GM18499 (cell line): ENCODE results near the gene SLC30A10.
"Not testable (repeated sequence)": the region's sequence is repeated elsewhere in the genome, so short reads cannot be mapped to it uniquely, and the experiment has no call there.

Source experiments
- ATAC-seq: cut with Tn5 transposase; IDR thresholded peaks from one replicate; pipeline ENCODE4 v1.9.1; 2021; ENCODE audit warnings: moderate number of reproducible peaks; ENCODE audit not compliant: insufficient read depth, unreplicated experiment

SLC30A10 gene

DNA sequence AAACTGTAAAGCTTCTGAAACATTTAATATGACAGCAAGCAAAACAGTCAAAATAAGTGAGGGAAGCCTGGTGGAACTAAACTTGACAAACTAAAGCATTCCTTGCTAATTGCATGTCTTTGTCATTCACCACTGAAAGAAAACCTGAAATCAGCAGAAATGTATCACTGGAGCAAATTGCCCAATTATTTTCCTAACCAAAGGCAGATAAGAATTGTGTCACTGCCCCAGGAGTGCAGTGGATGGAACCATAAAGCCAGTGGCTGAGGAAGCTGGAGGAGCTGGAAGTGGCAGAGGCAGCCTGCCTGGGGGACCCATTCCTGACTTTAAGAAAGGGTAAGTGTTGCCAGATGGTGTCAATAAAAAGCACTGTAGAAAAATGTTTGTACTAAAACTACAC lies 2.7 kb upstream of the SLC30A10 start:
- no peak for ATAC-seq

GRCh38 chr1:219928791-219929118 lies 398 bp upstream of the SLC30A10 start:
- ATAC-seq: no peak

DNA sequence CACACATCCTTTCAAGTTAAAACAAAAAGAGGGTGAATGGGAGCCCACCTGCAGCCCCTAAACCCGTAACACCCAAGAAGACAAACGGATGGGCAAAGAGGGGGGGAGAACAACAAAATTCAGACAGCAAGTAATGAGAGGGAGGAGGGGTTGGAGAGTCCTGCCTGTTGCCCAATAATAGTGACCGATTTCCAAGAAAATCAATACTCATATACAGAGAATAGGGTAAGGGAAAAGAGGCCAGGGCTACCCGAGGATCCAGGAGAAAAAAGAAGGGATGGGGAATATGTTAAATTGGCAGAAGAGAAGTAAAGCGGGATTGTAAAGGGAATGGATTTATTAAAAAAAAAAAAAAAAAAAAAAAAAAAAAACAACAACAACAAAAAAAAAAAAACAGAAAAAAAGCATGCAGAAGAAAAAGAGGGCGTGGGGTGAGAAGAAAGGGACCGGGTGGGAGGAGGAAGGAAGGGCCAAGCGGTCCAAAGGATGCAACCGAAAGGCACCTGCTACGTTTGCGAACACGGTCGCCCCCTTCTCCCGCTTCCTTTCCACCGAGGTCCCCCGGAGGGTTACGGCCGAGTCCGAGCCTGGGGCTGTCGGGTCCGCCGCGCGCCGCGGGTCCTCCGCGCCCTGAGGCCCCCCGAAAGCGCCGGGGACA lies 930 bp downstream of the SLC30A10 start:
- ATAC-seq: no peak

GRCh38 chr1:219926363-219926998 lies 1.9 kb downstream of the SLC30A10 start:
- no peak for ATAC-seq

DNA sequence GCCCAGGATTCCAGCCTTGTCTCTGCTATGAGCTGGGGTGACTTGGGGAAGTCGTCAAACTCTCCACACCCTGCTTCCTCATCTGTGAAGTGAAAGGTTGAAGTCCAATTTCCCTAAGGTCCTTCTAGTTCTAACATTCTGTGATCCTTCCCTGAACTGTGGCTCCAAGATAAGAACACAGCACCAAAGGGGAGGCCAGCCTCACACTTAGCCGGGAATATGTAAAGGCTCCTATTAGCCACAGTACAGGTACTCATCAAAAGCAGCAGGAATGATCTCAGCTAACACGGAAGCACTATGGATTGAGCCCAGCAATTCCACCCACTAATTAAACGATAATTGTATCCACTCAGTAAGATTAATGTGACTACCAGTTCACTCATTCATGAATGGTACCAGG lies 4.0 kb downstream of the SLC30A10 start:
- ATAC-seq: no peak

- ATAC-seq: no peak
Measured at GRCh38 chr1:219917851-219918466, 10.4 kb downstream of the SLC30A10 start.

DNA sequence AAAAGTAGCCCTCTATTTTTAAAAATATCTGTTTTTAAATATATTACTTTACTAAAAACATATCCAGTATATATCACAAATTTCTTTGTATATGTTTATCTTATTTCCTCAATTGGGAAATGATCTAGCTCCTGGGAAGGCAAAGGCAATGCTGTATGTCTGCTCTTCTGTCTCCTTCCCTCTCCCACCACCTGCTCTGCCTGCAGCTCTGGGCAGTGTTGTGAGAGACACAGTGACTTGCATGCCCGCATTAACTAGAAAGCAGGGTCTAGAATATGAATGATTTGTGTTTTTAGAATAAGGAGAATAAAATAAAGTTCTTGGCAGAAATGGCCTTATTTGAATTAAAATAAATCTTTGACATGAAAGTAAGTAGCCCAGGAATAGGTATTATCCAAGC lies 11.1 kb downstream of the SLC30A10 start:
- no peak for ATAC-seq

DNA sequence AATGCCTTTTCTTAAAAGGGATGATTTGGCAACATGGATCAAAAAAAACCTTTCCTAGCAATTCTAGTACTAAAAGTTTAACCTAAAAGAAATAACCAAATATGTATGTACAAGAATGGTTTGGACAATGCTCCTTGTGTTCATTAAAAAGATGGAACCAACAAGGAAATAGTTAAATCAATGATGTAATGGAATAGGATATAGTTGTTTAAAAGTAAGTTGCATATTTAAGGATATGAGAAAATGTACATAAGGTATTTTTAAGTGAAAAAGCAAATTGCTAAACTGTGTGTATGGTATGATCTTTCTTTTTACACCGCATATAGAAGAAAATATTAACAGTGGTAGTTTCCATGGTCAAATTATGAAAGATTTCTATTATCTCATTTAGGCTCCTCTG lies 12.1 kb downstream of the SLC30A10 start:
- no peak for ATAC-seq

DNA sequence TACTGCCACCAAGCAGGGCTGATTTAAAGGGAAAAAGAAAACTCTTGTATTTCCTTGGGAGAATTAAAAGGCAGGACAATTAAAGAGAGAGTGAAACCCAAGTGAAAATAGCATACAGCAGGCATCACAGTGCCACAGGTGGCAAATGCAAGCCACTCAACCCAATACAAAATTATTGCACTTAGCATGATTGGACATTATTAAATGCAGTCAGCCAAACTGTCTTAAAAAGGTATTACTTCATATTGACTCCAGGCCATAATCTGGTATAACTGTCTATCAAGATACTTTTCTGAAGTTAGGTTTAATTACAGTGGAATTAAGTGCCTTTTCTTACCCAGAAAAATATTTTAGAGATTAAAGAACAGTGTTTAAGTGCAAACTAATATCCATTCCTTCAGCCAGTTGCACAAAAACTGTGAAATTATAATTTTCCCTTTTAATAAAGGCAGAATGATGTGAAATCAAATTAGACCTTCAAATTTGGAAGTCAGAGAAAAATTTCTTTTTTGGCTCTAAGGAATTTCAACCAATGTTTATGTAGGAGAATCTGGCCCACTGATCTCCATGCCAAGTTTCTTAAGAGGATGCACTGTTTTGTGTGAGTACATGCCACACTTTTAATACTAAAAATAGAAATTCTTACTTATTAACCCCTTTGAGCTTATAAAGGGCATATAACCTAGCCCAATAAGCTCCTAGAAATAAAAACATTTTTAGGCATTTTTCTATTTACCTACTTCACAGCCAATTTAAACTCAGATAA lies 15.2 kb downstream of the SLC30A10 start:
- no peak for ATAC-seq

- no peak for ATAC-seq
Measured at GRCh38 chr1:219910716-219911115, 17.6 kb downstream of the SLC30A10 start.

GRCh38 chr1:219909476-219909875 lies 18.9 kb downstream of the SLC30A10 start:
- no peak for ATAC-seq

DNA sequence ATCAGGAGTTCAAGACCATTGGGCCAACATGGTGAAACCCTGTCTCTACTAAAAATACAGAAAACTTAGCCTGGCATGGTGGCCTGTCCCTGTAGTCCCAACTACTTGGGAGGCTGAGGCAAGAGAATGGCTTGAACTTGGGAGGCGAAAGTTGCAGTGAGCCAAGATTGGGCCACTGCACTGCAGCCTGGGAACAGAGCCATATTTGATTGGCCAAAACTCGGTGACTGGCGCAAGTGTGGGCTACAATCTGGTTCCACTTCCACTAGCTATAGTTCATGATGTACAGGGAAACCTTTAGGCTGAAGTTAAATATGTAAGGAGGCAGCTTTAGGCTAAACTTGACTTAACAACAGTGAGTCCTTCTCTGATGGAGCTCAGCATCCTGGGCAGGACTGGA lies 20.2 kb downstream of the SLC30A10 start:
- ATAC-seq: no peak

DNA sequence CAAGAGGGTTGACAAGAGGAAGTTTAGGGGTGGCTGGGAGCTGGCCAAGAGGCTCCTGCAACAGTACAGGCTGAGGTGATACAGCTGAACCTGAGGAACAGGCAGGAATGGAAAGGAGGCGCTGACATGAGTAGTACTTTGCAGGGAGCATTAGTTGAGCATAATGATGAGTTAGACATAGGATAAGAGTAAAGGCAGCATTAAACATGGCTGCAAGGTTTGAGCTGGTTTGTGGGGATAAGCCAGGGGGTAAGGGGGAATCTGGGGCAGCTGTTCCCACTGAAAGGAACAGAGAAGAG lies 20.6 kb downstream of the SLC30A10 start:
- ATAC-seq: no peak

DNA sequence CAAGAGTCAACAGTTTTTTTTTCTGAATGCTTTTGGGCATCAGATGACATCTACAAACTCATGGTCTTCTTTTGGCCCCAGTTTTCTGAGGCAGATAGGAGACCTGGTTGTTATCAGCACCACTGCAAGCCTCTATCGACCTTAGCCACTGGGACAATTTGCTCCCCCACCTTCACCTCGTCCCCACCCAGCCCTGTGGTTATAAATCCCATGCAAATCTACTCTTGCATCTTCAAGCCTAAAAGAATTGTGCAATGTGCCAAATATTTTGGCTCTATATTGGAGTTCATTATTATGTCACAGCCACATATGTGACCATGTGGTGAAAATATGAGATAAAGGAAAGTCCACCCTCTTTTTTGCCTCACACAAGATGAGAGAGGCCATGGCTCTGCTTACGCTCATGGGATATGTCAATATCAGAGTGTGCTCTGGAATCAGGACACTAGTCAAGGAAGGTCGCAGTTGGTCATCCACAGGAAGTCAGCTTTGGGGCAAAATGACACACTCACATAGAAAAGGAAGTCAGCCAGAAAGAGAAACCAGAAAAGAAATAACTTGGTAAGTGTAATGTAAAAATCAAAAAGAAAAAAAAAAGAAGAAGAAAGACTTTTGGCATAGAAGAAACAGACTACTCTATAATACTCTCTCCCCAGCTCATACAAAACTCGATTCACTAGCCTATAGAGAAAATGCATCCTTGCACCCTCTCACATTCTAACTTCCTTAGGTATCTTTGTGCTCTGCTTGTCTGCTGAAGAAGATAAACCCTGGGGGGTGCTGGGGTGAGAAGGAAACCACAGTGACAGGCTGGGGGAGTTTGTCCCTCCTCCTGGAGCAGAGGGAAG lies 21.2 kb downstream of the SLC30A10 start:
- no peak for ATAC-seq

DNA sequence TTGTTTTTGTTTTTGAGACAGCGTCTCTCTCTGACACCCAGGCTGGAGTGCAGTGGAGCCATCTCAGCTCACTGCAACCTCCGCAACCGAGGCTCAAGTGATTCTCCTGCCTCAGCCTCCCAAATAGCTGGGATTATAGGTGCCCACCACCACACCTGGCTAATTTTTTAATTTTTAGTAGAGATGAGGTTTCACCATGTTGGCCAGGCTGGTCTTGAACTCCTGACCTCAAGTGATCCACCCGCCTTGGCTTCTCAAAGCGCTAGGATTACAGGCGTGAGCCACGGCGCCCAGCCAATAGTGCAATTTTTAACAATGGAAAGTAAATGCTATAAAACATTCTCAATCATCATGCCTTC lies 21.8 kb downstream of the SLC30A10 start:
- not testable (repeated sequence) for ATAC-seq

DNA sequence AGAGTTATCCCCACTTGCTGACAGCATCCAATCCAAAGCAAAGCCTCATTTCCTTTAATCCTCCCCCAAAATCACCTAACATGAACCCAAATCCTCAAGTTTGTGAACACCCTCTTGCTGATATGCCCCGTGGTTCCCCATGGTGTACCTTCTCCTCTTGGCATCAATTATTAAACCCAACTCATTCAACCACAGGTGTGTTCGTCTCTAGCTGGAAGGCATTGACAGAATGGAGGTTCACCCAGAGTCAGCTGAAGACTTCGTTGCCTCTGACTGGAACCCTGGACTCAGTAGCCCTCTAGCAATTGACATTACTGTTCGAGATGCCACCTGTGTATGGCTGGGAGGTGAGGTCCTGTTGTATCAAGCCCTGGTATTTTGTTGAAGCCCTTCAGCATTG lies 22.8 kb downstream of the SLC30A10 start:
- no peak for ATAC-seq

- no peak for ATAC-seq
Measured at GRCh38 chr1:219904934-219905333, 23.4 kb downstream of the SLC30A10 start.

DNA sequence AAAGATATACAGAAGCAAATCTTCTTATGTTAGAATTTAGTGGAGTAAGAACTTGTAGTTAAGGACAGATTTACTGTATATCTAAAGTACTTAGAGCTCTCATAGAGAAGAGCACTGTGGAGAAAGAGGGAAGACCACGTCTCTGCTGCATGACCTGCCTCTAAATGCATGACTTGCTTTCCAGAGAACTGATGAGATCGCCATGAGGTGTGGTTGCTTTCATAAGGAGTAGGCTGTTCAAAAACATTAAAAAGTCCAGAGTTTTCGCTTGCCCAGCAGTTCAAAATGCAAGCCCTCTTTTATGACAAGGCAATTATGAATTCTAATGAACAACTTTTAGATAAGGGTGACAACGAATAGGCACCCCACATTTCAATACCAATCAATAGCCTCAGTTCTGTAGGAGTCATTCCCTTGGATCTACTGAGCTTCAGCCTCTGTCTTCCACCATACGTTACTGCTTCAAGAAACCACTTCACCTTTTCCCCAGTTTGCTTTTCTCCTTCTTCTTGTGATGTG lies 24.9 kb downstream of the SLC30A10 start:
- ATAC-seq: no peak

DNA sequence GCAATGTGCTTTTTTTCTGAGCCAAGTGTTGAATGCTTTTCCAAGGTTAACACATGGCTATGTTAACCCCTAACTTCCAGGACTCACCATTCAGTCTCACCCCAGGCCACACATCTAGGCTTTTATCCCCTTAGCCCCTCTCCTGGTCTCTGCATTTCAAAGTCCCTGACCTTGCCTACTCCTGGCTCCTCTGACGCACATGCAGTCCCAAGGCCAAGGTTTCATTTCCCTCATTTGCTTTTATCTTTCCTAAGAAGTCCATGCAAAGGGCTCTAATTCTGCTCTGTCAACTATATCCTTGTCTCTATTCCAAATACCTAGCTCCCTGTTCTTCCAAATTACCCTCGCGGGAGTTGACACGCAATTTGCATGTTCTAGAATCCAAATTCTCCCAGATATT lies 25.4 kb downstream of the SLC30A10 start:
- ATAC-seq: no peak

GRCh38 chr1:219900882-219901281 lies 27.5 kb downstream of the SLC30A10 start:
- no peak for ATAC-seq
